Fibroblast of the conjunctiva (primary cell): ENCODE measurements around the gene POLR2L.
A peak's percentile ranks its signal among the peaks of the same experiment; 100 is the strongest.

Experiments used
- DNase-seq: peaks from one replicate; pipeline ENCODE4 v3.0.0-alpha.2; 2010; ENCODE audit warnings: low read depth

POLR2L gene

GRCh38 chr11:826227-826621 lies 16.1 kb downstream of the POLR2L start:
- no peak for DNase-seq

GRCh38 chr11:825366-826226 lies 16.7 kb downstream of the POLR2L start:
- DNase-seq: no peak

GRCh38 chr11:824942-825341 lies 17.4 kb downstream of the POLR2L start:
- DNase-seq: no peak

GRCh38 chr11:824292-824880 lies 17.9 kb downstream of the POLR2L start:
- DNase-seq: no peak

- DNase-seq: no peak
These were observed 18.7 kb downstream of the POLR2L start for GRCh38 chr11:823441-824291.

GRCh38 chr11:821512-822371 lies 20.6 kb downstream of the POLR2L start:
- no peak for DNase-seq

- DNase-seq: no peak
These were observed 21.4 kb downstream of the POLR2L start for GRCh38 chr11:820655-821511.

- no peak for DNase-seq
These were observed 22.2 kb downstream of the POLR2L start for GRCh38 chr11:819943-820649.

- DNase-seq: peak; percentile 68
These were observed 23.0 kb downstream of the POLR2L start for GRCh38 chr11:819129-819931.

- DNase-seq: no peak
These were observed 23.8 kb downstream of the POLR2L start, which contains the start of gene PNPLA2 for GRCh38 chr11:818396-819128. Gene PNPLA2, plus strand, starts transcription at chr11:818914. Its CDS starts 805 bp downstream, at chr11:819719.

GRCh38 chr11:816433-816779 lies 25.9 kb downstream of the POLR2L start:
- DNase-seq: no peak

GRCh38 chr11:815675-816432 lies 26.5 kb downstream of the POLR2L start:
- no peak for DNase-seq

- DNase-seq: no peak
These were observed 28.8 kb downstream of the POLR2L start for GRCh38 chr11:813456-814096.

- DNase-seq: no peak
These were observed 29.3 kb downstream of the POLR2L start for GRCh38 chr11:813072-813455.

GRCh38 chr11:812390-812789 lies 29.9 kb downstream of the POLR2L start:
- no peak for DNase-seq

GRCh38 chr11:811446-812245 lies 30.7 kb downstream of the POLR2L start:
- no peak for DNase-seq
